ENCODE measurements around the gene ARVCF.

The ARVCF gene

GRCh38 chr22:19977296-19978243, 39.1 kb downstream of the ARVCF start:
- FAIRE-seq, result no peak

GRCh38 chr22:19976671-19977070, 40.0 kb downstream of the ARVCF start:
- DNase-seq (ENCODE audit: extremely low spot score, insufficient read length, low read depth), result no peak

More at GRCh38 chr22:19977296-19978243, 39.1 kb downstream of the ARVCF start:
- no peak for DNase-seq (ENCODE audit: extremely low spot score, insufficient read length, low read depth)

GRCh38 chr22:19975707-19976035, 41.0 kb downstream of the ARVCF start:
- FAIRE-seq, result no peak
- DNase-seq (ENCODE audit: extremely low spot score, insufficient read length, low read depth), result no peak

More at GRCh38 chr22:19976671-19977070, 40.0 kb downstream of the ARVCF start:
- FAIRE-seq, result no peak

- no peak for FAIRE-seq
Measured at GRCh38 chr22:19974935-19975706, 41.5 kb downstream of the ARVCF start.

GRCh38 chr22:19974268-19974861, 42.3 kb downstream of the ARVCF start:
- peak; percentile 52 for FAIRE-seq
- DNase-seq (ENCODE audit: extremely low spot score, insufficient read length, low read depth), result no peak

More at GRCh38 chr22:19974935-19975706, 41.5 kb downstream of the ARVCF start:
- no peak for DNase-seq (ENCODE audit: extremely low spot score, insufficient read length, low read depth)

- FAIRE-seq, result no peak
- DNase-seq (ENCODE audit: extremely low spot score, insufficient read length, low read depth), result no peak
Measured at GRCh38 chr22:19973551-19974267, 42.9 kb downstream of the ARVCF start.

GRCh38 chr22:19972652-19973550, 43.7 kb downstream of the ARVCF start:
- no peak for DNase-seq (ENCODE audit: extremely low spot score, insufficient read length, low read depth)
- FAIRE-seq, result no peak

GRCh38 chr22:19972251-19972650, 44.4 kb downstream of the ARVCF start:
- no peak for FAIRE-seq

GRCh38 chr22:19971276-19972124, 45.1 kb downstream of the ARVCF start:
- FAIRE-seq (no peak), DNase-seq (ENCODE audit: extremely low spot score, insufficient read length, low read depth) (no peak)

More at GRCh38 chr22:19972251-19972650, 44.4 kb downstream of the ARVCF start:
- DNase-seq (ENCODE audit: extremely low spot score, insufficient read length, low read depth), result no peak

- FAIRE-seq (peak; percentile 72), DNase-seq (ENCODE audit: extremely low spot score, insufficient read length, low read depth) (peak; percentile 75)
Measured at GRCh38 chr22:19970479-19971275, 45.9 kb downstream of the ARVCF start.

GRCh38 chr22:19970031-19970478, 46.6 kb downstream of the ARVCF start:
- DNase-seq (ENCODE audit: extremely low spot score, insufficient read length, low read depth) (no peak), FAIRE-seq (no peak)

- DNase-seq (ENCODE audit: extremely low spot score, insufficient read length, low read depth) (no peak), FAIRE-seq (no peak)
Measured at GRCh38 chr22:19969141-19969928, 47.3 kb downstream of the ARVCF start.

- DNase-seq (ENCODE audit: extremely low spot score, insufficient read length, low read depth) (no peak), FAIRE-seq (no peak)
Measured at GRCh38 chr22:19968450-19968891, 48.2 kb downstream of the ARVCF start.

GRCh38 chr22:19967850-19968449, 48.7 kb downstream of the ARVCF start:
- FAIRE-seq, result no peak
- no peak for DNase-seq (ENCODE audit: extremely low spot score, insufficient read length, low read depth)

GRCh38 chr22:19966908-19967750, 49.5 kb downstream of the ARVCF start:
- no peak for DNase-seq (ENCODE audit: extremely low spot score, insufficient read length, low read depth)
- no peak for FAIRE-seq

Data from GM18507 (cell line).